Measurements from ENCODE around the gene FOXD1.

The FOXD1 gene

DNA sequence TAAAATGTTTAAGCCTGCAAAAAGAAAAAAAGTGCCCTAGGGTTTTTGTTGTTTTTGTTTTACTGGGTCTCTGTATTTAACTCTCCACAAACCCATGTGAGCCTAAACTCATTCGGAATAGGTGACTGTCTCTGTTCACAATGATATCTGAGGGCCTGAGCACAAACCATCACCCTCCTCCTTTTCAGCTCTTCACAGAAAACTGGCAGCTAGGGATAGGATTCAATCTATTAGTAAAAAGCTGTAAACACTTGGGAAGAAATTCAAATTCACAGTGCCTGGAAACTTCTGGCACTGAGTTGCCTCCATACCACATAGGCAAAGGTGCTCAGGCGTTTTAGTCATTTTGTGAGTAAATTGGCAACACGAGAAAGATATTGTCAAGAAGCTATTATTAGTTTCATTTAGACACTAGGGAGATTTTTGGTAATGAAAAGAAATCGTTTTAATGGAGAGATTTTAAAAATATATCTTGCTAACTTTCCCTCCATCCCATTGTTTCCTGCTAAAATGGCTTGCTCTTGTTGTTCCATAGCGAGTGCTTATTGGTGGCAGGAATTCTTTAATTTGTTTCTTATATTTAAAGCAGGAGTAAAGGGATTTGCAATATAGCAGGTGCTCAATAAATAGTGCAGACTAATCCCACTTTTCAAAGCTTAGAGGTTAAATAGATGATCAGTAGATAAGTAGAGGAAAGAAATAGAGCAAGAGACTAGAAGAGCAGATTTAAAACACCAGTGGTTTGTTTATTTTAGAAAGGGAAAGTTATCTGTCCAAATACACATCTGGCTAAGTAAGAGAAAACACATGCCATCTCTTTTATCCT, 9.7 kb downstream of the FOXD1 start:
- DNase-seq: no peak

DNA sequence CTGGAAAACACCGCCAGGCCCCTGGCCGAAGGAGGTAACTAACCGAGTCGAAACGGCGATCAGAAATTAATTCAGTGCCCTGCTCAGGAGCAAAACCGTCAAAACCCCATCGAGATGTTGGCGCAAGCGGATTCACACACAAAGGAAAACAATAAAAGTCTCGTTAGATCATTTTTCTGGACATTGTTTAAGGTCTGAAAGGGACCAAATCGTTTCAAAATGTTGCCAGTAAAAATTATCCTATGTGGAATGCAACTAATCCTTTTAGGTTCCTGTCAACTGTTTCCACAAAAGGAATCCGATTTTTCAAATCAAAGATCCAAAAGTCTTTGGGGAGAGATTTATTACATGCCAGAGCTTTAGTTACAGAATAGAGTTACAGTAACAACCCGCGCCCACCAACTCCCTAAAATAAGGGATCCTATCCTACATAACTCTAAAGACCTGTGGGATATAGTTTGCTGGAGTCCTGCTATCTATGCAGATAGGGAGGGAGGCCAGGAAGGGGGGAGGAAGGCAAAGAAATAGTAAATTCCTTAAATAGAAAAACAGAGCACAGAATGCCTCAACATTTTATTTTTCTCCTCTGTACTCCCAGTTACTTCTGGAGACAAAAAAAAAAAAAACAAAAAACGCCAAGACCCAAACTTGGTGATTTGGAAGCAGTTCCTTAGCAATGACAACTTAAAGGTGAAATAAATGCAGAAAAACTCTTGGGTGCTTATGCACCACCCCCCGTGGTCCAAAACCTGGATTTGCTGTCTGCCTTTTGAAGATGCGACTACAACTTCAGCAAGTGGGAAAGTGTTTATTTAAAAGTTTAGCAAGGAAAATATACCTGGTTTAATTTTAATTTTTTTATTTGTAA, 10.6 kb downstream of the FOXD1 start:
- DNase-seq: peak; percentile 46

DNA sequence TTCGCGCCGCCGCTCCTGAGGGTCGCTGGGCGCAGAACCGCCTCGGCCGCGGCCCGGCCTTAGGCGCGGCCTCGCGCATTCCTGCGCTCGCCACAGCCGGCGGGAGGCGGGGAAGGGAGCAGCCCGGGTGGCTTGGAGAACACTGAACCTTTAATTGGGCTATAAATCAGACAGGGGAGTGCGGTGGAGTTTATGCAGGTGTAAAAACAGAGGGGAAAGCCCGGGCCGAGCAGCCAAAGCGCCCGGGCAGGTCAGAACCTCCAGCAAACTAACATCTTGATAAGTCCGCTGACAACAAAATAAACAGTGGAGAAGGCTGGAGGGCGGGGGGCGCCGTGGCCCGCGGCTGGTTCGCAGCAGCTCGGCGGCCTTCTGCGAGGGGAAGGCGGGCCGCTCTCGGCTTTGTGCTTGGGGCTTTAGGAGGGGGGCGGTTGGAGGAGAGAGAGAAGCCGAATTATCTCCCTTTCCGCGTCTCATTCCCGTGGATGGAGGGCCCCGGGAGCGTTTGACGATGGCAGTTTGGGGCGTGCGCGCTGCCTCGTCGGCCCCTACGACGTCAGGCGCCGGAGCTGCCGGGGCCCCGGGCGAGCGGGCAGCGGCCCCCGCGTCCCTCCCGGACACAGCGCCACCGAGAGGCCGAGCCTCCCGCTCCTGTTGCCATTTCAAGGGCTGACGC, 11.3 kb downstream of the FOXD1 start:
- peak; percentile 84 for DNase-seq

DNA sequence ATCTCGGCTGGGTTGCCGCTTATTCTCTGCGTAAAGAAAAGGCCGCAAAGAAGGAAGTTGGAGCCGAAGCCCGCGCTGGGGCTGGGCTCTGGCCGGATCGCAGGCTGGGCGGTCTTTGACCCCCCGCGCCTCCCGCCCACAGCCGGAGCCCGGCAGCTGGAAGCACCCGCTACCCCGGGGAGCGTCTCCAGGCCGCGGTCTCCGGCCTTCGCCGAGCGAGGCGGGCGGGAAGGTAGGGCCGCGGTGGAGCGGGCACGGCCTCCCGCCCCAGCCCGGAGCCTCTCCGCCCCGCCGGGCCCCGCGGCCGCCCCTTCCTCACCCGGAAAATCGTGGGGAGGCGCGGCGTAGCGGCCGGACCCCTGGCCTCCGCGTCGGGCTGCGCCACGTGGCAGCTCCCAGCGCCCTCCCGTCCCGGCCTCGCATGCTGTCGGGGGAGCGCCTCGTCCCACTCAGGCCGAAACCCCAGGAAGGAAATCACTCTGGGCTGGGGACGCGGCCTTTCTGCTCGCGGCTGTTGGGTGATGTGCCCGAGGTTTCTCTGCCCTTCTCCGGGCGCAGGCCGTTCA, 12.0 kb downstream of the FOXD1 start:
- DNase-seq: no peak

DNA sequence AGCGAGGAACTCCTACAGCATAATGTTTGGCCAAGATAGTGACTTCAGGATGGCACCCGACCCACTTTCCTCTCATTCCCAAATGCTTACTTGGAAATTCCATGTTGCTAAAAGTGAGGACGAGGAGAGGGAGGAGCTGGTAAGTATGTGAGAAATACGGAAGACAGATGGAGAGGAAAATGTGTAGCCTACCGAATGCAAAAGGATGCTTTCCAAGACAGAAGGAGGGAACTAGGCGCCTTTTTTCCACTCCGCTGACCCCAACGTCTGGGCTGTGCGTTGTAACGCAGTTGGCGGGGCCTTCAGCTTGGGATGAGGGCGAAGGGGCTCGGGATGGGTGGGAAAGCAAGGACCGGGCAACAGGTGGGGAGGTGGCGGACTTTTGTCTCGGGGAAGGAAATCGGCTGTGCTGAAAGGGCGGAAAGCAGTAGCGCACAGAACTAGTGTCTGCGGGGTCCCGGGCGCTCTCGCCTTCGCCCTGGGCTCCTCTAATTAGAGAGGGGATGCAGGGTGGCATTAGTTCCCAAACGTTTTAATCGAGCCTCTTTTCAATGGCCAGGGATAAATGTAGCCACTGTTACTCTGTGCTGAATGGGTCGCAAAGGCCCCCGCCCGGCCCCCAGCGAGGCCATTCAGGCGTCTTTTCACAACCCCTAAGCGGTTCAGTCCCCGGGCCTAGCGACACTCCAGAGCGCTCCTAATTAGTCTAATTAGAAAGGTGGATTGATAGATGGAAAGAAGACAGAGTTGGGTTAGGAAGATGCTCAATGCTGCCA, 12.6 kb downstream of the FOXD1 start:
- peak; percentile 55 for DNase-seq

DNA sequence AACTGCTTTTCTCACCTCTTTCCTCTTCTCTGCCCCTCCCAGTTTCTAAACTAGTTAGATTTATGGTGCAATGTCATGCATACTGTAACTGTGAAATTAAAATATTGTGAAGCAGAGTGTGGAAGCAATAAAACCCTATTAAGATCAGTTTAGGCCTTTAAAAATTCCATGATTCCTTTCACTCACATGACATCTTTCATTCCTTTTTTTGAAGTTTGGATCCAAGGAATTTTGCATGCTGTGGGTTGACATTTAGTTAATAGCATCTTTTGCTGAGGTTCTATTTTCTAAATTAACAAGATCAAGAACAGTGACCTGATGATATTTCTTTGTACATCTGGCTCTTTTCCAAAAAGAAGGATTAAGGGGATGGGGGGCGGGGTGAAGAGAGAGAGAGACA, 13.7 kb downstream of the FOXD1 start:
- DNase-seq: no peak

DNA sequence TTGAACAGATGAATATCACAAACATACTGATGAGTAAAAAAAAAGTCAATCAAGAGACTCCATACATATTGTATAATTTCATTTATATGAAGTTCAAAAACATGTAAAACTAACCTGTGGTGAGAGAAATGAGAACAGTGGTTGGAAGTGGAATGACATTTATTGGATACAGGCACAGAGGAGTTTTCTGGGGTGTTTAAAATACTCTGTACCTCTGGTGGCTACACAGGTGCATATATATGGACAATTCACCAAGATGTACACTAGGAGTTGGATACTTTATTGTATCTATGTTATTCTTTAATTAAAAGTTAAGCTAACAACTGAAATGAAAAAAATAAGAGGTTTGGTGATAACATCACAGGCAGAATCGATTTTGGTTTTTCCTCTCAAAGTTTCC, 14.1 kb downstream of the FOXD1 start:
- no peak for DNase-seq

DNA sequence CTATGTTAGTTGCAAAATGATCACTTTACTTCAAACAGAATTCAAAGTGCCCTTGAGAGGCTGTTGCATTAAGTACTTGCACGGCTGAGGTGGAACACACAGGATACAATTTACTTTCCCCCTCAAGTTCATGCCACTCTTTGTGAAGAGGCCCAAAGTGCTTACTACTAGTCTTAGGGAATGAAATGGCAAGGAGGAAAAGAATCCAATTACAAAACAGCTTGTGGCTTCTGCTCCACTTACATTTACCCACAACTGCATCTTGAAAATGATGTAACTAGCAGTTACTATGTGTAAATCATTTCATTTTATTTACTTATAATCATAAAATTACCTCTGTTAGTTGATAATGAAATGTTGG, 14.6 kb downstream of the FOXD1 start:
- DNase-seq: peak; percentile 38

DNA sequence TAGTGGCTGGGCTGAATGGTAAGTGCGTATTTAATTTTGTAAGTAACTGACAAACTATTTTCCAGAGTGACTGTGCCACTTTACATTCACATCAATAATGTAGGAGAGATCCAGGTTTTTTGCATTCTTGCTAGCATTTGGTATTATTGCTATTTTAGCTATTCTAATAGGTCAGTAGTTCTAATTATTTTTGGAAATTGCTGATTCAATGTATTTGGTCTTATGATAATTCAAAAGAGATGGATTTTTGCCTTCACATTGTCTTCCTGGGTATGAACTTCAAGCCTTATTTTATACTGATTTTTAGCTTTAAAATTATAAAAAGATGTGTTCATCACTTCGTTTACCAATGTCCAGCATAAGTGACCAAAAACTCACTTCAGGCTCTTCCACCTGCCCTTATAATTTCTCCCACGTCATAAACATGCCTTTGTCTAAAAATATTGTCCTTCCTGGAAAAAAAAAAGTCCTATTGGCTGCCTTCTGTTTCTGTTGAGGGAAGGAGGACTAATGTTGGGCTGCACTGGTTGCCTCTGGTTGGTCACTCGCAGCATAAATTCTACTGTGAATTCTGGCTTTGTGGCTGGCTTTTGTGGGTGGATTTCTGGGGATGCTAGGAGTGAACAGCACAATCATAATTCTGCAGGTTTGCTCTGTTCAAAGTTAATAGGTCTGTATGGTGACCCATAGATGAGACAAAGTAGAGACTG, 15.2 kb downstream of the FOXD1 start:
- no peak for DNase-seq

DNA sequence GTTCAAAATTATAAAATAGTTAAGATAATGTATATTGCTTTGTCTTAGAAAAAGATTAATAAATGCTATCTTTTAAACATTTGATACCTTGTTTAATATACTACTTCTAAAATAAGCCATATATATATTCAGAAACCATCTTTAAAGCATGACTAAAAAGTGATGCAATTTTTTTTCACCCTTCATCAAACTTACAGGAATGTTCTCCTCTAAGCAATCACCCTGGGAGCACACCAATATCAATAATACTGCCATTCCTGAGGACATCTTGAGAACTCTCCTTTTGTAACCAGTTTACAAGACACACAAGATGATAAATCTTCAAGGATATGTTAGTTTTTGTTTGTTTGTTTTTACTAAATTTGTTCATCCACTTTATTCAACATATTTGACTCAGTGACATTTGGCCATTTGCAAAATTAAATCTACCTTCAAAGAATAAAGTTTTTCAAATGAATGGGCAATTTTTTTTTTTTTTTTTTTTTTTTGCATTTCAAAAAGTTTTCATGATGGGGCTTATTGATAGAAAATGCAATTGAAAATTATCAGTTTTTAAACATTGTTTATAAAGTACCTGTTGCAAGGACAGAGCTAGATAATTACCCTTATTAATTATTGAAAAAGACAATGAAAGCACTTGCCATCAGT, 17.2 kb downstream of the FOXD1 start:
- peak; percentile 71 for DNase-seq

DNA sequence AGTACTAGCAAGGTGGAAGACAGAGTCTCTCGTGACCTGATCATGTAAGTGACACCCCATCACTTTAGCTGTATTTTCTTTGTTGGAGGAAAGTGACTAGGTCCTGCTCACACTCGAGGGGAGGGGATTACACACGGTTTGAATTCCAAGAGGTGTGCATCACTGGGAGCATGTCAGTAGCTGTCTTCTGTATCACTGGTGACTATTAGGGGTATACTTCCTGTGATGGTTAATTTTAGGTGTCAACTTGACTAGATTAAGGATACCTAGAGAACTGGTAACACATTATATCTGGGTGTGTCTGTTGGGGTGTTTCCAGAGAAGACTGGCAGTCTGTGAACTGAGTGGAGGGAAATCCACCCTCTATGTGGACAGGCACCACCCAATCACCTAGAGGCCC, 22.5 kb downstream of the FOXD1 start:
- no peak for DNase-seq

DNA sequence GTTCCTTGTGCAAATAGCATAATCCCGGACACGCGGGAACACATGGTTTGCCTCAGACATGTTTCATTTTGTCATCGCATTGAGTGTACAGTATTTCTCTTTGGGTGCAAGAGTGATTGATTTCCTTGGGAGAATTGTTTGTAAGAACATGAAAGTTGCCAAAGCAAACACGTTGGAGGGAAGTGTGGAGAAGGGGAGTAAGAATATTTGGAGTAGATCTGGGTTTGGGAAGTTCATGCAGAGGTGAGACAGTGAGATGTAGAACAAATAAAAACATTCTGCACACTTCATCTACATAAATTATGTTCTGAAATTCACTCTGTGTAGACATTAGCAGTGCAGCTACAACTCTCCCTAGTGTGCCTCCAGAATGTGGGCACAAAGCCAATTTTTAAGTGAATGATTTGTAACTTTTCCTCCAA, 24.0 kb downstream of the FOXD1 start:
- no peak for DNase-seq

DNA sequence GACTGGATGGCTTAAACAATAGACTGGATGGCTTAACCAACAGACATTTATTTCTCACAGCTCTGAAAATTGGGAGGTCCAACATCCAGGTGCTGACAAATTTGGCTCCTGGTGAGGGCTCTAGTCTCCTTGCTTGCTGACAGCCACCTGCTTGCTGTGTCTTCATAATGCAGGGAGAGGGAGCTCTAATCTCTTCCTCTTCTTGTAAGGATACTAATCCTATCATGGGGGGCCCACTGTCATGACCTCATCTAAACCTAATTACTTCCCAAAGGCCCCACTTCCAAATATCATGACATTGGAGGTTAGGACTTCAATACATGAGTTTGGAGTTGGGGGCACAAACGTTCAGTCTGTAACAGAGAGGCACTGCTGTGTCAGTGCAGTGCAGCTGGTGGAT, 26.4 kb downstream of the FOXD1 start:
- no peak for DNase-seq

DNA sequence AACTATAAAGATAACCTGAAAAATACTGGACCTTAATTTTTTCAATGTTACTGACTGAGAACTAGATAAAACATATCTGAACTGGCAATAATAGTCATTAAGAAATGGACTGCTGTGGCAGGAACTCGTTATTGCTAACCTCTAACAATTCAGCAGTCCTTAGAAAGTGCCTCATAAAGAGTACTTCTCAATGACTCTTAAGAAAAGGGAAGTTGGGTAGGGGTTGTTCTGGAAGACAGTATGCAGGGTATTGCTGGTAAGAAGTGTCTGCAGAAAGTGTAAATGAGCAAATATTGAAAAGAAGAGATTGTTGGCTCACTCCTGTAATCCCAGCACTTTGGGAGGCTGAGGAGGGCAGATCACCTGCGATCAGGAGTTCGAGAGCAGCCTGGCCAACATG, 27.9 kb downstream of the FOXD1 start:
- DNase-seq: no peak

DNA sequence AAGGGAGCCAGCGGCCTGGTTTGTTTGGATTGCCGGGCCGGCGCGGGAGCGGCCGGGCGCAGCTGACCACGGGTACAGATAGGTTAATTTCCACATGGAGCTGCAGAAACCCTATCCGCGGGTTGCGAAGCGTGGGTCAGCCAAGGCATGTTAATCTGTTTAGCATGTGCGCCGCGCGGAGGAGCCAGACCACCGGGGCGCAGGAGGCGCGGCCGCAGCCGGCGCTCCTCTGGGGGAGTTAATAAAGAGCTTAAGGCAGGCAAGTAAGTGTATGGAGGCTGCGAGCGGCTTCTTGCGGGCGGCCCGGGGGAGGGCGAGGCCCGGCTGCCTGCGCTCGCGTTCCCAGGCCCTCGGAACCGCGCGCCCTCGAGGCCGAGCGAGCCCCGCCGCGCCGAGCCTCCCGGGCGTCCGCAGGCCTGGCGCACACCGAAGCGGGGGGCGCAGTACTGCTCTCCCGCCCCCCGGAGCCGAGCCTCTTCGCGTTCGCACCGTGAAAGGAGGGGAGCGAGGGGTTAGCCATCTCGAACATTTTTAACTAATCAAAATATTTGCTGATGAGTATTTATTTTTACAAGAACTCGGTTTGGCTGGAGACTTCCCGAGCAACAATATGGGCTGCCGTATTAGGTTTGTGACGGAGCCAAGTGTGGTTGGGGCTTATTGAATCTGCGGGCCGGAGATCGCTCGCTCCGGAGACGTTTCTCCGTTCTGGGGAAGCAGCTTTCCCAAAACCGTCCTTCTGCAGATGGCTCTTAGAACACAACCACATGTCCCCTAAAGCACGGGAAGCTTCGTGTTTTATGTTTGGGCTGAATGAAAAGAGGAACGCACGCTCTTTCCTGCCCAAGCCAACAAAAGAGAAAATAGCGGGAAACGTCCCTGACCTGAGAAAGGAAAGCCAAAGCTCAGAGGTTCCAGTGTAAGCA, 28.8 kb downstream of the FOXD1 start:
- DNase-seq: peak; percentile 72

DNA sequence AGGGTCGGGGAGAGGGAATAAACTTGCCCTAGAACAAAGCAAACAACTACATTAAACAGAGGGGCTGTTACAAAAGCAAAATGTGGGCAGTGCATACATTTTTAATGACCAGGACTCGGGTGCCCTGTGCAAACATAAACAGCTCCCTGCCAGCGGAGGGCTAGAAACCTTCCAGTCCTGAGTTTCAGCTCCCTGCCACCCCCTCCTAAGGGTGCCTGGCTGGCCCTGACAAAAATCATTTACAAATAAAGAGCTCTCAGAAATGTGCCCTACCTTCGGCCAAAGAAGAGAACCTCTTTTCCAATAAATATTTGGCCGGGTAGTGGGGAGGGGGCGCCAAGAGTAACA, 29.5 kb downstream of the FOXD1 start:
- DNase-seq: no peak

DNA sequence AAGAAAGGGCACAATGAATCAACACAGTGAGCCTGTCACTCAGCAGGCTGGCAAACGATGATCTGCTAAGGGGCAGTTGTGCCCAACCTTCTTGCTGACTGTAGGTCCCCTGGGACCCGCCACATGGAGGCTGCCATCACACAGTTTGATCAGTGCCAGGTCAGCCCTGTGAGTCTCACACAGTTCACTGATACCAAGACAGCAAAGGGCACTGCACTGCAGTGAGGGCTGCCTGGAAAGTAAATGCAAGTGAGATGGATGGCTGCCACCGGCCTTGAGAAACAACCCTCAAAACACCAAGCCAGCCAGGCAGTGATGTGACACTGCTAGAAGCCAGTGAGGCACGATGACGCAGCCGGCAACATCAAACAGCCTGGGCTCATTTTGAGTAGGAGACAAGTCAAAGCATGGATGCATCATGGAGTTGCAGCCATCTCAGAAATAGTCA, 30.3 kb downstream of the FOXD1 start:
- no peak for DNase-seq

DNA sequence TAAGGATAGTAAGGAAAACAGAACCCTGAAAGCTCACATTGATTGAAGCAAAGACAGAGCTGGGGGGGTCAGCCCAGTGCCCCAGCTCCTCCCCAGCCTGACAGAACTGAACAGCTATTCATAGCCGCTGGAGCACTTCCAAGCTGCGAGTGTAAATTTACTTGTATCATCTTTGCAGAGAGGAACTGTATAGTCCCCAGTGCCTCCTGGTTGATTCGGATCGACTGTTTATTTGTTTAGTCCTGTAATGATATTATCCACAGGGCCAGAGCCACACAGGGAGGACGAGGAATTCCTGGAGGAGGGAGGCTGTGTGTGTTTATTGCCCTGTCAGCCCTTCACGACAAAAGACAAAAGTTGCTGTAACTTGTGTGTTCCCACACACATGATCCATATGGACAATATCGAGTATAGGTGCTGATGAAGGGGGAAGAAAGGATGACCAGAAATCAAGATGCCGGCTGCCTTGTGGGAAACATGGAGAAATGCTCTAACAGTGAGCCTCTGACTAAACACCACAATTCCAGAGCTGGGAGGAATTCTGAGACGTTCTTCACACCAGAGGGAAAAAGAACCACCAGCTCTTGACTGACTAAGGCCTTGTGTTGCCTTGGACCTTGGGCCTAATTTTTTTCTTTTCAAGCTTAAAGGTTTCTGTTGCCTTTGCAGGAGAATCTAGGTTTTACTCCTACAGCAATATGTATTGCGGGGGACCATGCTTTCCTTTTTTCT, 31.1 kb downstream of the FOXD1 start:
- DNase-seq: peak; percentile 75

DNA sequence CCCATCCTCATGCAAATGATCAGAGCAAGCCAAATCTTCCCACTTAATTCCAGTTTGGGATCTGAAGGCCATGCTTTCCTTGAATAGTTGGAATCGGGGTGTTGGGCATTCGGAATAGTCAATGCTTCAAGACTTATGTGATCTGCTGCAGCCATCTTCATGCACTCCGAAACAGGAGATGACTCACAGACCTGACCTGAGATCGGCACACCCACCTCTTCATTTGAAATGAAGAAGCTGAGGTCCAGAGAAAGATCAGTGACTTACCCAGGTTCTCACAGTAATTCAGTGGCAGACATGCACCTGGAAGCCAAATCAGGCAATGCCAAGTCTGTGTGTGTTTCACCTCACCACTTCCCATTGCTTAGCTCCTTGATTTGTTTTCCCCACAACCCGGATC, 33.0 kb downstream of the FOXD1 start:
- no peak for DNase-seq

Measured in fibroblast of skin of back (primary cell).